GM12872 (cell line): ENCODE data around the gene RFX1.

Experiments used
- CTCF ChIP-seq: IDR thresholded peaks from 3 replicates; pipeline ENCODE4 v1.5.1; 2011; ENCODE audit warnings: low read depth, mild to moderate bottlenecking, low read length, moderate library complexity; ENCODE audit not compliant: insufficient read depth

Gene RFX1

GRCh38 chr19:13955662-13956364 is 50.3 kb downstream of the RFX1 start:
- no peak for TF ChIP-seq CTCF

GRCh38 chr19:13954185-13954584 is 51.9 kb downstream of the RFX1 start:
- no peak for TF ChIP-seq CTCF

GRCh38 chr19:13952931-13953531 is 53.1 kb downstream of the RFX1 start:
- no peak for TF ChIP-seq CTCF

DNA sequence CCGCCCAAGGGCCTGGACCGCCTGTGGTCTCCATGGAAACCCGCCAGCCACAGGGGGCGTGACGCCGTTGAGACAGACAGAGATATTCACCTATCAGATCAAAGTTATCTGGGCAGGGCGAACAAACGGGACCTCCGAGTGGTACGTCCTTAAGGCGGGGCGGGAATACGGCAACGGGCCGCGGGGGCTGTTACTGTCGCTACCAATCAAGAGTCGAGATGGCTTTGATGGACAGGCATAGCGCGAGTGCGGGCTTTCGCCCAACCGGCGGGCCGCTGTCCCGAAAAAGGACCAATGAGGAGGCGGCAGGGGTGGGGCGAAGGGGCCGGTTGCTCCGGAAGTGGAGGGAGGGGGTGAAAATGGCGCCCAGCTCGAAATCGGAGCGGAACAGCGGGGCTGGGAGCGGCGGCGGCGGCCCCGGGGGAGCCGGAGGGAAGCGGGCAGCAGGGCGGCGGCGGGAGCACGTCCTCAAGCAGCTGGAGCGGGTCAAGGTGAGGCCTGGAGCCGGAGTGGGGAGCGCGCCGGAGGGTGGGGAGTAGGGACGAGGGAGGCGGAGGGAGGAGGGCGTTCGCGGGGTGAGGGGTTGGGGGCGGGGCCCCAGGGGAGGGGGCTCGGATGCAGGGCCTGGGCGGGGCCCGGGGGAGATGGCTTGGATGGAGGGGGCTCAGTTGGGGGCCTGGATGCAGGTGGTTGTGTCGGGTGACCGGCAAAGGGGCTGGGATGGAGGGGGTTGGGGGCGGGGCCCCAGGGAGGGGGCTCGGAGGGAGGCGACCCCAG is 53.8 kb downstream of the RFX1 start, which contains the start of gene DCAF15:
Gene DCAF15, plus strand, starts transcription at position 356 of the 777 bp plus-strand sequence. Its CDS starts 4 bp downstream, at position 360.
- no peak for TF ChIP-seq CTCF

GRCh38 chr19:13951799-13952153 is 54.3 kb downstream of the RFX1 start:
- no peak for TF ChIP-seq CTCF

DNA sequence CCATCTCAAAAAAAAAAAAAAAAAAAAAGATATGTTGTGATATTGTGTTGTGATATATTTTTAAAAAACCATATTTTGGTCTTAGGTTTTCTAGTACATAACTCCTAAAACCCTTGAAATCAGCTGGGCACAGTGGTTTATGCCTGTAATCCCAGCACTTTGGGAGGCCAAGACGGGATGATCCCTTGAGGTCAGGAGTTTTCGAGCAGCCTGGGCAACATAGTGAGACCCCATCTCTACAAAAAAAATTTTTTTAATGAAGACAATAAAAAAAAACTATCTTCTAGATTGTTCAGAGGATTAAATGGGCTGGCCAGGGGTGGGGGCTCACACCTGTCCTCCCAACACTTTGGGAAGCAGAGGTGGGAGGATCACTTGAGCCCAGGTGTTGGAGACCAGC is 55.1 kb downstream of the RFX1 start:
- TF ChIP-seq CTCF = no peak

DNA sequence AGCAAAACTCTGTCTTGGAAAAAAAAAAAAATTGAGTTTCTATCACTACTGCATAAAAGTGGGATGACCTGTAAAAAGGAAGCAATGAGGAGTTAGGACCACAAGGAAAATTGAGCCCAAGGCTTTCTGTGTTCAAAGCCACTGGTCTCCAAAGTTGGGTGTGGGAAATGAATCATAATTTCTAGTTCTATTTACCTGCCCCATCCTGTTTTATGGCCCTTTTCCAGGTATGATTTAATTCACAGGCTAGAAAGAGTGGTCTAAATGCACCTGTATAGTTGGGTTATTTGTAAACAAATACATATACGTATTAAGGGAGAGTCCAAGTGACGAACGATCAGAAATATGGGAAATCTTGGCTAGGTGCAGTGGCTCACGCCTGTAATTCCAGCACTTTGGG is 59.7 kb downstream of the RFX1 start:
- TF ChIP-seq CTCF = no peak
